GM06990 (cell line): ENCODE measurements around the gene SGPP2.
A peak's percentile ranks its signal among the peaks of the same experiment; 100 is the strongest.

Source experiments
- DNase-seq: peaks from one replicate; pipeline ENCODE4 v3.0.0-alpha.2; 2011; ENCODE audit not compliant: insufficient read length; ENCODE audit errors: extremely low read depth
- H3K27me3 ChIP-seq: replicated peaks from 2 replicates; pipeline ENCODE4 v1.6.0; 2011; ENCODE audit warnings: low read length; ENCODE audit not compliant: control insufficient read depth, insufficient read depth
- H3K36me3 ChIP-seq: 2 replicates; pipeline ENCODE4 v1.5.1; 2011; ENCODE audit warnings: low read length; ENCODE audit not compliant: control insufficient read depth, insufficient read depth
- H3K4me3 ChIP-seq: replicated peaks from 2 replicates; pipeline ENCODE4 v1.5.1; 2011; ENCODE audit warnings: low read depth, mild to moderate bottlenecking, control low read depth, low read length
- TF ChIP-seq, protein P1 (sequence below): IDR thresholded peaks from 2 replicates; pipeline ENCODE4 v1.5.1; 2011; ENCODE audit warnings: low read length, control low read depth, mild to moderate bottlenecking, inconsistent platforms; ENCODE audit not compliant: insufficient read depth, poor library complexity, severe bottlenecking

Gene SGPP2

DNA sequence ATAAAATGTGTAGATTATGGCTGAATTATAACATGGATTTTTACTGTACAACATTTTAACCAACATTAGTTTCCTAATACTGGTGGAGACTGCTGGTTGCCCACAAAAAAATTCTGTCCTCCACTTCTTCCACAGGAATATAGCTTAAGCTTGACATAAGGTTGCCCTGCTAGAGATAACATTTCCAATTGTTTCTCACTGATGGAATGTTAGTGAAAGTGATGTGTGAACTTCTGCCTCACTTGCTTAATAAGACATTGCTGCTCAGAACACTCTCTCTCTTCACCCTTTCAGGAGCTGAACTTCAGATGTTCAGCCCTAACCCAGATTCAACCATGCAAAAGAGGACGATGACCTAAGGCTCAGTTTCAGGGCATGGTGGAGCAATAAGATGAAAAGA is 2.7 kb upstream of the SGPP2 start:
- no peaks in the 10 kb centered on the region for H3K36me3 ChIP-seq
- DNase-seq = no peak
- H3K4me3 ChIP-seq = no peak overlapping the region
- TF ChIP-seq, protein P1, sequence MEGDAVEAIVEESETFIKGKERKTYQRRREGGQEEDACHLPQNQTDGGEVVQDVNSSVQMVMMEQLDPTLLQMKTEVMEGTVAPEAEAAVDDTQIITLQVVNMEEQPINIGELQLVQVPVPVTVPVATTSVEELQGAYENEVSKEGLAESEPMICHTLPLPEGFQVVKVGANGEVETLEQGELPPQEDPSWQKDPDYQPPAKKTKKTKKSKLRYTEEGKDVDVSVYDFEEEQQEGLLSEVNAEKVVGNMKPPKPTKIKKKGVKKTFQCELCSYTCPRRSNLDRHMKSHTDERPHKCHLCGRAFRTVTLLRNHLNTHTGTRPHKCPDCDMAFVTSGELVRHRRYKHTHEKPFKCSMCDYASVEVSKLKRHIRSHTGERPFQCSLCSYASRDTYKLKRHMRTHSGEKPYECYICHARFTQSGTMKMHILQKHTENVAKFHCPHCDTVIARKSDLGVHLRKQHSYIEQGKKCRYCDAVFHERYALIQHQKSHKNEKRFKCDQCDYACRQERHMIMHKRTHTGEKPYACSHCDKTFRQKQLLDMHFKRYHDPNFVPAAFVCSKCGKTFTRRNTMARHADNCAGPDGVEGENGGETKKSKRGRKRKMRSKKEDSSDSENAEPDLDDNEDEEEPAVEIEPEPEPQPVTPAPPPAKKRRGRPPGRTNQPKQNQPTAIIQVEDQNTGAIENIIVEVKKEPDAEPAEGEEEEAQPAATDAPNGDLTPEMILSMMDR = no peak
- no peaks in the 10 kb centered on the region for H3K27me3 ChIP-seq

DNA sequence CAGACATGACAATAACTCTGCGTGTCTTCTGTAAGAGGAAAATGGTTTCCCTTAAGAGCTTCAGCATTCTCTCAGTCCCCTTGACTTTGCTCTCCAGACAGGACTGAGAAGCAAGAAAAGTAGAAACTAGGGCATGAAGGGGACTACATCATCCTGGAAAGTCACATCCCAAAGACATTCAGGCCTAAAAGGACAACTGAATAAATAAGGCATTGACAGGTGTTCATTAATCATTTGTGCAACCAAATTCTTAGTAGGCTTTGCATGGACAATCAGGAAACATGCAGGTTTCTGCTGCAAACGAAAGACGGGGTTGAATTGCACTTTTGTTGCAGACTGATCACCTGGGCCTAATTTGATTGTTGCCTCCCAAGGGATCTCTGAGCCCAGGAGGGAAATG is 1.2 kb upstream of the SGPP2 start:
- no peaks in the 10 kb centered on the region for H3K36me3 ChIP-seq
- H3K4me3 ChIP-seq = peak overlapping the region; percentile 82; the same call in 1 of the 2 replicates
- no peak for DNase-seq
- TF ChIP-seq, protein P1 = no peak
- H3K27me3 ChIP-seq = no peaks in the 10 kb centered on the region

DNA sequence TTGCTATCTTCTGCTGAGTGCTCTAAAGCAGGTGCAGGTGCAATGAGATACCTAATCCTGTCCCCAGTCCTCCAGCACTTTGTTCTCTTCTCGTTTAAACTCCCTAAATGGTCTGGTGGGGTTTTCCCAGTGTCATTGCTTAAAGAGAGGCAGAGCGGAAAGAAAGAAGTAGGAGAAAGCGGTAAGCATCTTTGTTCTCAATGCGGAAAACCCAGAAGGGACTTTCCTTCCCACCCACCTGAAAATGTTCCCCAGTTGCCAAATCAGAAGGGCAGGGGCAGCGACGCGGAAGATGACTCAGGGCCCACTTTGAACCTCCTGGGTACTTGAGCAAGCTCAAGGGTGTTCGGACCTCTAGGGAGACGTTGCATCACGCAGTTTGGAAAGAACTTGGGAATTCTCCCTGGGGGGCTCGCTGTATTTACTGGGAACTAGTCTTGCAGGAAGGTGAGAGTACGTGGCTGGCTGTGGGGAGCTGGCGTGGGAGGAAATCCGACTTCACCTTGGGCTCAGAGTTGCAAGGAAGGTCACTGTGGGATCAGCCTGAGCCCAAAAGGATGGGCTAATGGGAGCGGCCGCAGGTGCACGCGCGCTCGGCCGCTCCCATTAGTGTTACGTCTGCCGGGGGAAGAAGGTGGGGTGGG is 589 bp upstream of the SGPP2 start:
- Histone ChIP-seq H3K4me3 (peak overlapping the region; percentile 82), H3K27me3 (no peaks in the 10 kb centered on the region)
- peak; percentile 67 for DNase-seq

DNA sequence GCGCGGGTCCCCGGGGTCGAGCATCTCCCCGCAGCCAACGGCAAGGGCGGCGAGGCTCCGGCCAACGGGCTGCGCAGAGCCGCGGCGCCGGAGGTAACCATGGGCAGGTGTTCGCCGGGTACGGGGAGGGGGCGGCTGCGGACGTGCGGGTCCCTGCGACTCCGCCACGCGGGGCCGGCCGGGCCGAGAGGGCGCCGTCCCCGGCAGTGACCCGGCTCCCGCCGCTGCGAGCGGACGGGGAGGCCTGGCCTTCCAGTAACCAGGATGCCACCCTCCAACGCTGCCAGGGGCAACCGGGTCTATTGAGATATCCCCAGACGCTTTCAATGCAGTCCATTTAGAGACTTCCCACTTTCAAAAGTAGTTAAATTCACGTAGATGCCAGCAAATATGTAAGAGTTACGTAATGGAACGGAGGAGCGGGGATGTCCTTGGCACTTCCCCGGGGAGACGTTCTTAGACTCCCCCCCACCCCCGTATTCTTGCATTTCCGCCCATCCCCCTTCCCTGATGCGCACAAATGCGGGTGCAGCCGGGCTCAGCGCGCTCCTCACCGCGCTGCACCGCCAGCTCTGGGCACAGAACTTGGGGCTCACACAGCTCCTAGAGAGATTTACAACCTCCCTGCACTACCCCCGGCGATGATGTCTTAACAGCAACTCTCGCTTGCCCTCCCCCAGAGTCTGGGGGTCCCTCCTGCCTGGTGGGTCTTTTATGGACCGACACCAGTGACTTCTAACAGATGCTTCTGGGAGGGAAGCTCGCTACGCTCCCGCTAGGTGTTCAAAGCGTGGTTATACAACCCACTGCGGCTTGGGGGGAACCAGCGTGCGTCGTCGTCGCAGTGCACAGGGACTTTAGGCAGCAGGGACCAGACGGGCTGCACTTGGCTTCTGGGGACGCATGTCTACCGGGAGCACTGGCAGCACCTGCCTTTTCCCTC is 657 bp downstream of the SGPP2 start:
- DNase-seq = peak; percentile 69
- Histone ChIP-seq H3K4me3 (peak overlapping the region; percentile 82), H3K36me3 (no peaks in the 10 kb centered on the region), H3K27me3 (no peaks in the 10 kb centered on the region)
- TF ChIP-seq, protein P1 = no peak

More for the DNA sequence above, 589 bp upstream of the SGPP2 start:
- no peaks in the 10 kb centered on the region for H3K36me3 ChIP-seq
- TF ChIP-seq, protein P1 = no peak

GRCh38 chr2:222427646-222428301 is 3.4 kb downstream of the SGPP2 start:
- Histone ChIP-seq H3K27me3 (no peaks in the 10 kb centered on the region), H3K36me3 (no peaks in the 10 kb centered on the region), H3K4me3 (peak overlapping the region; percentile 38)
- DNase-seq = no peak
- TF ChIP-seq, protein P1 = no peak
